ENCODE measurements around the gene SIPA1L3. TPM values are rescaled to one million over a fixed set of nuclear protein-coding genes. Genes with fewer than 3 reads are reported as not detected.

SIPA1L3 gene
- total RNA-seq, 1 donor from 2014 or later, result 3.4 TPM

DNA sequence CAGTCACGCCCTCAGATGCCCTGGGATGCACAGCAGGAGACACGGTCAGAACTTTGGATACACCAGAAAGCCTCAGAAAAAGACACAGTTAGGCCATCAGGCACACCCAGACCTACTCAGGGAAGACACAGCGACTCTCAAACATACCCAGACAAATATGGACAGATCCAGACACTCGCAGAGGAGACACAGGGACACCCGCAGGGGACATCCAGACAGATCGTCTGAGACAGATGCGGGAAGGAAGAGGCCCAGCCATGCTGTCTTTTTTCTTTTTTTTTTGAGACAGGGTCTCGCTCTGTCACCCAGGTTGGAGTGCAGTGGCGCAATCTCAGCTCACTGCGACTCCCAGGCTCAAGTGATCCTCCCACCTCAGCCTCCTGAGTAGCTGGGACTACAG lies 312.2 kb downstream of the SIPA1L3 start:
- DNase-seq (ENCODE audit: low read depth) (no peak), FAIRE-seq (no peak)
- Histone ChIP-seq H3K27me3 (ENCODE audit: control insufficient read depth, insufficient read depth, low read length) (no peaks in the 10 kb centered on the region), H3K36me3 (ENCODE audit: control insufficient read depth, insufficient read depth, low read length) (no peaks in the 10 kb centered on the region), H3K4me3 (ENCODE audit: low read depth, low read length) (no peak overlapping the region)
- no peak for TF ChIP-seq CTCF (IDR thresholded peaks at IDR 0.05; ENCODE audit: insufficient read depth, low read length, severe bottlenecking)

GRCh38 chr19:38221421-38221820 lies 314.4 kb downstream of the SIPA1L3 start:
- FAIRE-seq (no peak), DNase-seq (ENCODE audit: low read depth) (no peak)
- no peaks in the 10 kb centered on the region for H3K36me3 ChIP-seq (ENCODE audit: control insufficient read depth, insufficient read depth, low read length)
- H3K4me3 ChIP-seq (ENCODE audit: low read depth, low read length), result no peak overlapping the region
- no peak for TF ChIP-seq CTCF (IDR thresholded peaks at IDR 0.05; ENCODE audit: insufficient read depth, low read length, severe bottlenecking)
- H3K27me3 ChIP-seq (ENCODE audit: control insufficient read depth, insufficient read depth, low read length), result no peaks in the 10 kb centered on the region

GRCh38 chr19:38221919-38222830 lies 315.2 kb downstream of the SIPA1L3 start:
- Histone ChIP-seq H3K36me3 (ENCODE audit: control insufficient read depth, insufficient read depth, low read length) (no peaks in the 10 kb centered on the region), H3K4me3 (ENCODE audit: low read depth, low read length) (no peak overlapping the region), H3K27me3 (ENCODE audit: control insufficient read depth, insufficient read depth, low read length) (no peaks in the 10 kb centered on the region)
- no peak for TF ChIP-seq CTCF (IDR thresholded peaks at IDR 0.05; ENCODE audit: insufficient read depth, low read length, severe bottlenecking)
- FAIRE-seq (no peak), DNase-seq (ENCODE audit: low read depth) (no peak)

DNA sequence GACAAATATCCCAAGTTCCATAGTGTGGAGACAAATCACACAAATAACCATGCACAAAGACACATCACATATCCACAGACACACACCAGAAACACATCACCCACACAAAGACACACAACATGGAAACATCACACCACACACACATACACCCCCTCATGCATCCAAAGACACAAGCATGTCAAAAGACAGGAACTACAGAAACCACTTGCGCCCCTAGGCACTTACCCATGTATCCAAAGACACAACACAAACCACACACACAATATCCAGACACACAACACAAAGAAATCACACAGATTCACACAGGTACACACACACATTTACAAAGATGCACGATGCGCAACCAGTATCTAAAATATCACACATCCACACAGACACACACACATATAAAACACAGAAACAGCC lies 316.1 kb downstream of the SIPA1L3 start:
- no peaks in the 10 kb centered on the region for H3K27me3 ChIP-seq (ENCODE audit: control insufficient read depth, insufficient read depth, low read length)
- no peaks in the 10 kb centered on the region for H3K36me3 ChIP-seq (ENCODE audit: control insufficient read depth, insufficient read depth, low read length)
- no peak overlapping the region for H3K4me3 ChIP-seq (ENCODE audit: low read depth, low read length)
- no peak for TF ChIP-seq CTCF (IDR thresholded peaks at IDR 0.05; ENCODE audit: insufficient read depth, low read length, severe bottlenecking)
- FAIRE-seq, result peak; percentile 60
- DNase-seq (ENCODE audit: low read depth), result no peak

DNA sequence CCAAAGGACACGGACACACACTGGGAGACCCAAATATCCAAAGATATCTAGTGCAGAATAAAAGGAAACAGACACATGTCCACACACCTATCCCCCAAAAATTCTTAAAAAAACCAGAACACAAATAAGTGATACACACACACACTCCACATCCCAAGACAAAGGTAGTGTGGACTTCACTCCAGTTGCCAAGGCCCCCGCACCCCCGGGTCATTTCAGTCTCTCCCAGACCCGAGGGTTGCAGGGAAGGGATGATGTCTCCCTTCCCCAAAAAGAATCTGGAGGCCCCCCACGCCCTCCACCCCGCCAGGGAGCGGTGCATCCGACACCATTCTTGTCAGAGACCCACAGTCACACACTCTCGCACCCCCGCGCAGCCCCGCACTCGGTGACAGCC lies 316.6 kb downstream of the SIPA1L3 start:
- no peaks in the 10 kb centered on the region for H3K36me3 ChIP-seq (ENCODE audit: control insufficient read depth, insufficient read depth, low read length)
- no peak for DNase-seq (ENCODE audit: low read depth)
- FAIRE-seq, result no peak
- H3K4me3 ChIP-seq (ENCODE audit: low read depth, low read length), result peak overlapping the region; percentile 45
- no peak for TF ChIP-seq CTCF (IDR thresholded peaks at IDR 0.05; ENCODE audit: insufficient read depth, low read length, severe bottlenecking)
- H3K27me3 ChIP-seq (ENCODE audit: control insufficient read depth, insufficient read depth, low read length), result peaks cover under 1% of the 10 kb centered on the region
